Tibial nerve (tissue), 3 donors: ENCODE data around the gene POGZ.

Experiments
- CTCF ChIP-seq, 5 experiments: fragments of 200-600 bp in 3 of 5; fragments of 450-650 bp in 2 of 5; sonication (generic) in 3 of 5; IDR thresholded peaks; one replicate each; pipeline ENCODE4 v1.5.1; 2016 to 2019; ENCODE audit warnings: antibody characterized with exemption in 5 of 5, mild to moderate bottlenecking in 3 of 5, moderate library complexity in 2 of 5
- POLR2A ChIP-seq, 2 donors: fragments of 450-650 bp; IDR thresholded peaks; one replicate each; pipeline ENCODE4 v1.6.1; 2017; ENCODE audit warnings: antibody characterized with exemption in 2 of 2, mild to moderate bottlenecking in 2 of 2, moderate library complexity in 2 of 2

- no peak for TF ChIP-seq CTCF (IDR thresholded peaks at IDR 0.05)
- TF ChIP-seq POLR2A (IDR thresholded peaks at IDR 0.05): no peak
Observed at GRCh38 chr1:151370211-151370911, 88.9 kb downstream of the POGZ start.
